WERI-Rb-1 (cell line): ENCODE data around the gene LGALS7B.
"Not testable (repeated sequence)": the region's sequence is repeated elsewhere in the genome, so short reads cannot be mapped to it uniquely, and the experiment has no call there.

ENCODE experiments used
- DNase-seq: peaks from one replicate; pipeline ENCODE4 v3.0.0-alpha.2; 2020
- H3K27ac ChIP-seq: fragments of 250-450 bp; sonication (Bioruptor Pico); 2 replicates; pipeline ENCODE4 v1.5.1; 2020; ENCODE audit warnings: mild to moderate bottlenecking, moderate library complexity
- H3K27me3 ChIP-seq: fragments of 250-450 bp; sonication (Bioruptor Pico); 2 replicates; pipeline ENCODE4 v1.5.1; 2021; ENCODE audit warnings: mild to moderate bottlenecking, low read depth, moderate library complexity; ENCODE audit not compliant: insufficient read depth, severe bottlenecking
- H3K36me3 ChIP-seq: fragments of 250-450 bp; sonication (Bioruptor Pico); 2 replicates; pipeline ENCODE4 v1.5.1; 2020; ENCODE audit warnings: mild to moderate bottlenecking, moderate library complexity
- H3K4me3 ChIP-seq: 2 replicates; pipeline ENCODE4 v1.5.1; 2011; ENCODE audit warnings: low read depth, mild to moderate bottlenecking, control low read depth, low read length
- H3K9me3 ChIP-seq: fragments of 250-450 bp; sonication (Bioruptor Pico); 2 replicates; pipeline ENCODE4 v1.5.1; 2021; ENCODE audit warnings: mild to moderate bottlenecking, moderate library complexity; ENCODE audit not compliant: severe bottlenecking
- CTCF ChIP-seq: IDR thresholded peaks from 2 replicates; pipeline ENCODE4 v1.5.1; 2011; ENCODE audit warnings: low read depth, mild to moderate bottlenecking, control low read depth, inconsistent platforms, low read length

LGALS7B gene

GRCh38 chr19:38780443-38780842 is 8.6 kb upstream of the LGALS7B start:
- Histone ChIP-seq H3K4me3 (no peak overlapping the region), H3K36me3 (no peaks in the 10 kb centered on the region), H3K9me3 (no peaks in the 10 kb centered on the region), H3K27ac (no peak overlapping the region), H3K27me3 (no peaks in the 10 kb centered on the region)
- DNase-seq: no peak
- no peak for TF ChIP-seq CTCF

DNA sequence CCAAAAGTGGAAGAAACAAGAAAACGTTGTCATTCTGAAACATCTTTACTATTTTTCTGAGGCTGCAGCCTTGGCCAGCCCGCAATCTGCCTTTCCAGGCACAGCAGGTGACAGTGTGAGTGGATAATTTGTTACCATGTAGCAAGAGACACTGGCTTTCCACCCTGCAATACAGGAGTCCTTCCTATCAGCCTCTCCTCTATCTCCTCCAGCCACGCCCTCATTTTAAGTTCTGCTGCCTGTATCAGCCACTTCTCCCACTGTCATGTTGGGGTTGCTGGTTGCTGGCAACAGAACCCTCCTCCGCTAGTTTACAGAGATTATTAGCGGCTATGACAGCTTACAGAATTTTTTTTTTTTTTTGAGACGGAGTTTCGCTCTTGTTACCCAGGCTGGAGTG is 7.9 kb upstream of the LGALS7B start:
- DNase-seq: no peak

DNA sequence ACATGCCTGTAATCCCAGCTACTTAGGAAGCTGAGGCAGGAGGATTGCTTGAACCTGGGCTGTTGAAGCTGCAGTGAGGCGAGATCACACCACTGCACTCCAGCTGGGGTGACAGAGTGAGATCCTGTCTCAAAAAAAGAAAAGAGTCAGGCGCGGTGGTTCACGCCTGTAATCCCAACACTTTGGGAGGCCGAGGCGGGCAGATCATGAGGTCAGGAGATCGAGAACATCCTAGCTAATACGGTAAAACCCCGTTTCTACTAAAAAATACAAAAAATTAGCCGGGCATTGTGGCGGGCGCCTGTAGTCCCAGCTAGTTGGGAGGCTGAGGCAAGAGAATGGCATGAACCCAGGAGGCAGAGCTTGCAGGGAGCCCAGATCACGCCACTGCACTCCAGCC is 6.8 kb upstream of the LGALS7B start:
- H3K4me3 ChIP-seq, H3K9me3 ChIP-seq, H3K36me3 ChIP-seq, H3K27ac ChIP-seq, DNase-seq, H3K27me3 ChIP-seq: not testable (repeated sequence)

More for the DNA sequence above, 7.9 kb upstream of the LGALS7B start:
- no peaks in the 10 kb centered on the region for H3K9me3 ChIP-seq
- H3K36me3 ChIP-seq: no peaks in the 10 kb centered on the region
- no peak overlapping the region for H3K27ac ChIP-seq
- TF ChIP-seq CTCF: no peak
- no peak overlapping the region for H3K4me3 ChIP-seq
- no peaks in the 10 kb centered on the region for H3K27me3 ChIP-seq

GRCh38 chr19:38784224-38784623 is 4.8 kb upstream of the LGALS7B start:
- no peak overlapping the region for H3K4me3 ChIP-seq
- H3K36me3 ChIP-seq: no peaks in the 10 kb centered on the region
- no peaks in the 10 kb centered on the region for H3K27me3 ChIP-seq
- no peak for DNase-seq
- no peak overlapping the region for H3K27ac ChIP-seq
- TF ChIP-seq CTCF: no peak
- no peaks in the 10 kb centered on the region for H3K9me3 ChIP-seq

DNA sequence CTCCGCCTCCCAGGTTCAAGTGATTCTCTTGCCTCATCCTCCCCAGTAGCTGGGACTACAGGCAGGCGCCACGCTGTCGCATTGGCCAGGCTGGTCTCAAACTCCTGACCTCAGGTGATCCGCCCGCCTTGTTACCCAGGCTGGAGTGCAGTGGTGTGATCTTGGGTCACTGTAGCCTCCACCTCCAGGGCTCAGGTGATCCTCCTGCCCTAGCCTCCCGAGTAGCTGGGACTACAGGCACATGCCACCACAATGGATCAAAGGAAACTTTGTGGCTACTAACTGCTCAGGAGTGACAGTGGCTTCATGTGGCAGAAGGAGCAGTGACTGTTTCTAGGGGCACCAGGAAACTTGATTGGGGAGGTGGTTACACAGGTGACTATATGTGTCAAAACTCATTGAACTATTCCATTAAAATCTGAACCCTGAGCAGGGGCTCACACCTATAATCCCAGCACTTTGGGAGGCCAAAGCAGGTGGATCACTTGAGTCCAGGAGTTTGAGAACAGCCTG is 3.8 kb upstream of the LGALS7B start:
- Histone ChIP-seq H3K9me3 (no peaks in the 10 kb centered on the region), H3K4me3 (no peak overlapping the region), H3K36me3 (no peaks in the 10 kb centered on the region), H3K27ac (no peak overlapping the region), H3K27me3 (no peaks in the 10 kb centered on the region)
- no peak for DNase-seq
- no peak for TF ChIP-seq CTCF

DNA sequence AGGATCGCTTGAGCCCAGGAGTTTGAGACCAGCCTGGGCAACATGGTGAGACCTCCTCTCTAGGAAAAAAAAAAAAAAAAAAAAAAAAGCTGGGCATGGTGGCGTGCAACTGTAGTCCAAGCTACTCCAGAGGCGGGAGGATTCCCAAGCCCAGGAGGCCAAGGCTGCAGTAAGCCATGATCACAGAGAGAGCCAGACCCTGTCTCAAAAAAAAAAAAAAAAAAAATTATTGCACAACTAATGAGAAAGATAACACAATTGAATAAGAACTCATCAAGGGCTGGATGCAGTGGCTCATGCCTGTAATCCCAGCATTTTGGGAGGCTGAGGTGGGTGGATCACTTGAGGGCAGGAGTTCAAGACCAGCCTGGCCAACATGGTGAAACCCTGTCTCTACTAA is 2.9 kb upstream of the LGALS7B start:
- H3K27ac ChIP-seq, H3K9me3 ChIP-seq, H3K27me3 ChIP-seq, DNase-seq, H3K36me3 ChIP-seq, H3K4me3 ChIP-seq: not testable (repeated sequence)

- TF ChIP-seq CTCF: no peak
- H3K36me3 ChIP-seq: no peaks in the 10 kb centered on the region
- H3K27ac ChIP-seq: no peak overlapping the region
- no peaks in the 10 kb centered on the region for H3K9me3 ChIP-seq
- DNase-seq: no peak
- H3K4me3 ChIP-seq: no peak overlapping the region
- H3K27me3 ChIP-seq: no peaks in the 10 kb centered on the region
Measured at GRCh38 chr19:38786572-38787265, 2.3 kb upstream of the LGALS7B start.

- H3K4me3 ChIP-seq, DNase-seq: not testable (repeated sequence)
Measured at GRCh38 chr19:38790507-38791403, 1.8 kb downstream of the LGALS7B start.

More at GRCh38 chr19:38790507-38791403, 1.8 kb downstream of the LGALS7B start:
- not testable (repeated sequence) for H3K27me3 ChIP-seq, H3K27ac ChIP-seq, H3K36me3 ChIP-seq, H3K9me3 ChIP-seq
